Stimulated activated CD8-positive, alpha-beta memory T cell treated with anti-CD3 and anti-CD28 coated beads, Interleukin-12 subunit alpha, Interleukin-12 subunit beta, amount 100 ng/mL, for 4 hours (primary cell): ENCODE results near the gene PDGFA.
"Not testable (repeated sequence)": the region's sequence is repeated elsewhere in the genome, so short reads cannot be mapped to it uniquely, and the experiment has no call there.

Experiments used
- DNase-seq: peaks from one replicate; pipeline ENCODE4 v3.0.0-alpha.2; 2020; ENCODE audit warnings: low read depth

Gene PDGFA

GRCh38 chr7:552151-552867, 32.7 kb upstream of the PDGFA start:
- not testable (repeated sequence) for DNase-seq

- DNase-seq = not testable (repeated sequence)
Observed at GRCh38 chr7:551615-551970, 31.9 kb upstream of the PDGFA start.

- DNase-seq = no peak
Observed at GRCh38 chr7:550881-551614, 31.4 kb upstream of the PDGFA start.

GRCh38 chr7:549891-550625, 30.4 kb upstream of the PDGFA start:
- no peak for DNase-seq

GRCh38 chr7:549066-549890, 29.6 kb upstream of the PDGFA start:
- DNase-seq = no peak

- DNase-seq = no peak
Observed at GRCh38 chr7:548401-548800, 28.8 kb upstream of the PDGFA start.

- no peak for DNase-seq
Observed at GRCh38 chr7:545470-545869, 25.8 kb upstream of the PDGFA start.

- DNase-seq = no peak
Observed at GRCh38 chr7:544338-545221, 24.9 kb upstream of the PDGFA start.

GRCh38 chr7:543501-544337, 24.1 kb upstream of the PDGFA start:
- no peak for DNase-seq

- no peak for DNase-seq
Observed at GRCh38 chr7:542713-543500, 23.3 kb upstream of the PDGFA start.

GRCh38 chr7:542131-542712, 22.6 kb upstream of the PDGFA start:
- no peak for DNase-seq

- no peak for DNase-seq
Observed at GRCh38 chr7:541661-542060, 22.0 kb upstream of the PDGFA start.

GRCh38 chr7:540997-541396, 21.4 kb upstream of the PDGFA start:
- DNase-seq = no peak

GRCh38 chr7:540579-540978, 20.9 kb upstream of the PDGFA start:
- DNase-seq = no peak

GRCh38 chr7:539731-540411, 20.2 kb upstream of the PDGFA start:
- DNase-seq = no peak

GRCh38 chr7:538764-539685, 19.4 kb upstream of the PDGFA start:
- DNase-seq = no peak

- no peak for DNase-seq
Observed at GRCh38 chr7:537911-538634, 18.4 kb upstream of the PDGFA start.
